PC-9 (cell line): ENCODE data around the gene EFTUD2. TPM values are rescaled to one million over a fixed set of nuclear protein-coding genes. Genes with fewer than 3 reads are reported as not detected.

Source experiments
- BruUV-seq: library from RNA; stranded (reverse); fragments of 400-500 nt; replicated peaks from 2 replicates; lab custom pipeline; 2021; lab: Mats Ljungman, UMichigan
- CTCF ChIA-PET: fragments of 300-600 bp; sonication (Branson Sonifier 250); formaldehyde crosslinking; loops from one replicate; lab custom pipeline; 2022; ENCODE audit warnings: antibody characterized with exemption; lab: Charles Lee
- POLR2A ChIA-PET: fragments of 300-600 bp; sonication (Branson Sonifier 250); formaldehyde crosslinking; loops from one replicate; lab custom pipeline; 2022; ENCODE audit warnings: antibody characterized with exemption; ENCODE audit not compliant: unreplicated experiment; lab: Charles Lee
- DNase-seq, 2 experiments: peaks; one replicate each; pipeline versions ENCODE4 v3.0.0 to v3.0.0-alpha.2; 2015 to 2022; ENCODE audit warnings: mixed read lengths in 1 of 2
- H2AFZ ChIP-seq: fragments of 200-600 bp; sonication (generic); 2 replicates; pipeline ENCODE4 v1.8.1; 2017; ENCODE audit warnings: antibody characterized with exemption
- H3F3A ChIP-seq: fragments of 200-600 bp; sonication (generic); 2 replicates; pipeline ENCODE4 v1.8.1; 2017; ENCODE audit warnings: antibody characterized with exemption, mild to moderate bottlenecking, low read depth; ENCODE audit not compliant: insufficient read depth
- H3K27ac ChIP-seq: fragments of 200-600 bp; sonication (generic); 2 replicates; pipeline ENCODE4 v1.6.1; 2016; ENCODE audit warnings: mixed run types
- H3K27me3 ChIP-seq: fragments of 200-600 bp; sonication (generic); 2 replicates; pipeline ENCODE4 v1.6.1; 2016; ENCODE audit warnings: low read depth, mixed run types; ENCODE audit not compliant: insufficient read depth
- H3K36me3 ChIP-seq: fragments of 200-600 bp; sonication (generic); 2 replicates; pipeline ENCODE4 v1.6.1; 2016; ENCODE audit warnings: low read depth, mixed run types
- H3K4me1 ChIP-seq: fragments of 200-600 bp; sonication (generic); replicated peaks from 2 replicates; pipeline ENCODE4 v1.6.1; 2016; ENCODE audit warnings: mixed run types; ENCODE audit not compliant: insufficient read depth
- H3K4me2 ChIP-seq: fragments of 200-600 bp; sonication (generic); 2 replicates; pipeline ENCODE4 v1.6.1; 2017; ENCODE audit warnings: mixed run types
- H3K4me3 ChIP-seq: fragments of 200-600 bp; sonication (generic); 2 replicates; pipeline ENCODE4 v1.6.1; 2016; ENCODE audit warnings: mixed run types
- H3K79me2 ChIP-seq: fragments of 200-600 bp; sonication (generic); 2 replicates; pipeline ENCODE4 v1.6.1; 2017; ENCODE audit warnings: low read depth, mixed run types
- H3K9me2 ChIP-seq: fragments of 200-600 bp; sonication (generic); 2 replicates; pipeline ENCODE4 v1.8.1; 2017; ENCODE audit warnings: mild to moderate bottlenecking; ENCODE audit not compliant: insufficient read depth
- H3K9me3 ChIP-seq: fragments of 200-600 bp; sonication (generic); 2 replicates; pipeline ENCODE4 v1.8.1; 2016; ENCODE audit warnings: low read depth; ENCODE audit not compliant: insufficient read depth
- H4K20me1 ChIP-seq: fragments of 200-600 bp; sonication (generic); 2 replicates; pipeline ENCODE4 v1.8.1; 2017; ENCODE audit not compliant: insufficient read depth
- EZH2 ChIP-seq: fragments of 200-600 bp; sonication (generic); IDR thresholded peaks from 2 replicates; pipeline ENCODE4 v1.8.0; 2017; ENCODE audit warnings: antibody characterized with exemption, low read depth
- intact Hi-C: fragments of 100-400 bp; cut with micrococcal nuclease; formaldehyde crosslinking; loops from one replicate; pipeline ENCODE4 v1.10.0; 2022; ENCODE audit not compliant: unreplicated experiment
- total RNA-seq: library from RNA; stranded (reverse); gene quantifications from 2 replicates; pipeline ENCODE4 v1.2.3, GENCODE V29; 2021
- TF ChIP-seq, protein P1 (sequence below): fragments of 200-600 bp; sonication (generic); conservative IDR thresholded peaks from 2 replicates; pipeline ENCODE4 v1.6.1; 2017; ENCODE audit warnings: mixed run types, antibody characterized with exemption, mild to moderate bottlenecking, moderate library complexity

Gene EFTUD2
- total RNA-seq, 1 experiment from 2014 or later: 126 TPM

GRCh38 chr17:44831371-44831770 is 67.9 kb downstream of the EFTUD2 start:
- Histone ChIP-seq H3K36me3 (no peaks in the 10 kb centered on the region), H3K4me3 (no peak overlapping the region), H3K9me3 (no peaks in the 10 kb centered on the region), H3K27me3 (no peaks in the 10 kb centered on the region), H4K20me1 (no peaks in the 10 kb centered on the region), H3K79me2 (peaks cover 28% of the 10 kb centered on the region), H3F3A (peaks cover 12% of the 10 kb centered on the region; the same call in 1 of the 2 replicates), H2AFZ (no peak overlapping the region), H3K4me2 (peak overlapping the region; percentile 77; the same call in 1 of the 2 replicates), H3K4me1 (peaks cover 17% of the 10 kb centered on the region), H3K27ac (no peak overlapping the region), H3K9me2 (no peaks in the 10 kb centered on the region)
- ChIA-PET CTCF (no interaction called here), POLR2A (no interaction called here)
- TF ChIP-seq, protein P1, sequence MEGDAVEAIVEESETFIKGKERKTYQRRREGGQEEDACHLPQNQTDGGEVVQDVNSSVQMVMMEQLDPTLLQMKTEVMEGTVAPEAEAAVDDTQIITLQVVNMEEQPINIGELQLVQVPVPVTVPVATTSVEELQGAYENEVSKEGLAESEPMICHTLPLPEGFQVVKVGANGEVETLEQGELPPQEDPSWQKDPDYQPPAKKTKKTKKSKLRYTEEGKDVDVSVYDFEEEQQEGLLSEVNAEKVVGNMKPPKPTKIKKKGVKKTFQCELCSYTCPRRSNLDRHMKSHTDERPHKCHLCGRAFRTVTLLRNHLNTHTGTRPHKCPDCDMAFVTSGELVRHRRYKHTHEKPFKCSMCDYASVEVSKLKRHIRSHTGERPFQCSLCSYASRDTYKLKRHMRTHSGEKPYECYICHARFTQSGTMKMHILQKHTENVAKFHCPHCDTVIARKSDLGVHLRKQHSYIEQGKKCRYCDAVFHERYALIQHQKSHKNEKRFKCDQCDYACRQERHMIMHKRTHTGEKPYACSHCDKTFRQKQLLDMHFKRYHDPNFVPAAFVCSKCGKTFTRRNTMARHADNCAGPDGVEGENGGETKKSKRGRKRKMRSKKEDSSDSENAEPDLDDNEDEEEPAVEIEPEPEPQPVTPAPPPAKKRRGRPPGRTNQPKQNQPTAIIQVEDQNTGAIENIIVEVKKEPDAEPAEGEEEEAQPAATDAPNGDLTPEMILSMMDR: no peak
- TF ChIP-seq EZH2: no peak
- intact Hi-C loops: no loop called here
- no peak for DNase-seq
- no TSS peak for BruUV-seq

GRCh38 chr17:44830359-44831288 is 68.6 kb downstream of the EFTUD2 start:
- H3K4me2 ChIP-seq: peak overlapping the region; percentile 77
- TF ChIP-seq, protein P1: no peak
- TF ChIP-seq EZH2: no peak
- H3K9me2 ChIP-seq: no peaks in the 10 kb centered on the region
- H4K20me1 ChIP-seq: no peaks in the 10 kb centered on the region
- intact Hi-C loops: no loop called here
- DNase-seq: peak in 1 of 2 experiments; percentile 35
- peaks cover 32% of the 10 kb centered on the region for H3K79me2 ChIP-seq
- TSS peak; percentile 79 for BruUV-seq
- peak overlapping the region; percentile 89 for H3K4me3 ChIP-seq
- ChIA-PET CTCF (no interaction called here), POLR2A (interaction anchor here (0.6 kb wide), 1 partner anchor 40 kb away, joined by 3 read pairs; no protein-coding TSS in a partner anchor)
- no peaks in the 10 kb centered on the region for H3K36me3 ChIP-seq
- H3K4me1 ChIP-seq: peaks cover 17% of the 10 kb centered on the region
- no peaks in the 10 kb centered on the region for H3K27me3 ChIP-seq
- peak overlapping the region; percentile 89 for H2AFZ ChIP-seq
- H3F3A ChIP-seq: peaks cover 12% of the 10 kb centered on the region; the same call in 1 of the 2 replicates
- no peaks in the 10 kb centered on the region for H3K9me3 ChIP-seq
- no peak overlapping the region for H3K27ac ChIP-seq

GRCh38 chr17:44829523-44830358 is 69.5 kb downstream of the EFTUD2 start, which contains the start of gene GJC1:
GJC1 (minus strand) TSS chr17:44830287; CDS start chr17:44805817, 24,470 bp downstream.
- peak within 1 kb of the TSS; percentile 89 for H3K4me3 ChIP-seq
- no peaks in the 10 kb centered on the region for H3K36me3 ChIP-seq
- ChIA-PET CTCF (no interaction called here), POLR2A (no interaction called here)
- H3K27me3 ChIP-seq: no peaks in the 10 kb centered on the region
- peaks cover 39% of the 10 kb centered on the region for H3K79me2 ChIP-seq
- H3K27ac ChIP-seq: no peak within 1 kb of the TSS
- H3K4me2 ChIP-seq: peak within 1 kb of the TSS; percentile 87
- peaks cover 17% of the 10 kb centered on the region for H3K4me1 ChIP-seq
- H3K9me2 ChIP-seq: no peaks in the 10 kb centered on the region
- intact Hi-C loops: loop anchor here (5.0 kb wide), 1 partner anchor 37 kb away; no protein-coding TSS in a partner anchor
- DNase-seq: peak in 1 of 2 experiments; percentile 58
- H3F3A ChIP-seq: peaks cover 12% of the 10 kb centered on the region; the same call in 1 of the 2 replicates
- peak within 1 kb of the TSS; percentile 92 for H2AFZ ChIP-seq
- TF ChIP-seq EZH2: no peak
- TF ChIP-seq, protein P1: no peak
- no peaks in the 10 kb centered on the region for H3K9me3 ChIP-seq
- no peaks in the 10 kb centered on the region for H4K20me1 ChIP-seq
- no TSS peak for BruUV-seq
